Smooth muscle cell (in vitro differentiated cells): Measurements from ENCODE around the gene JAKMIP2. TPM values are rescaled to one million over a fixed set of nuclear protein-coding genes. Genes with fewer than 3 reads are reported as not detected.

Source experiments
- DNase-seq: peaks from one replicate; lab custom pipeline; 2025; ENCODE audit not compliant: unreplicated experiment; lab: John Stamatoyannopoulos, UW
- H2AFZ ChIP-seq: fragments of 200-600 bp; sonication (generic); 2 replicates; pipeline ENCODE4 v1.6.0; 2016; ENCODE audit warnings: antibody characterized with exemption, low read depth, mild to moderate bottlenecking
- H3F3A ChIP-seq: fragments of 200-600 bp; sonication (generic); 2 replicates; pipeline ENCODE4 v1.6.0; 2017; ENCODE audit warnings: antibody characterized with exemption, low read depth
- H3K27ac ChIP-seq: fragments of 200-600 bp; sonication (generic); 2 replicates; pipeline ENCODE4 v1.5.1; 2016; ENCODE audit warnings: low read depth, mild to moderate bottlenecking
- H3K27me3 ChIP-seq: fragments of 200-600 bp; sonication (generic); 2 replicates; pipeline ENCODE4 v1.6.1; 2016; ENCODE audit warnings: low read depth, mild to moderate bottlenecking
- H3K36me3 ChIP-seq: fragments of 200-600 bp; sonication (generic); 2 replicates; pipeline ENCODE4 v1.5.1; 2016; ENCODE audit warnings: low read depth
- H3K4me1 ChIP-seq: fragments of 200-600 bp; sonication (generic); 2 replicates; pipeline ENCODE4 v1.5.1; 2016; ENCODE audit warnings: low read depth
- H3K4me2 ChIP-seq: fragments of 200-600 bp; sonication (generic); 2 replicates; pipeline ENCODE4 v1.6.0; 2016; ENCODE audit warnings: mild to moderate bottlenecking
- H3K4me3 ChIP-seq: fragments of 200-600 bp; sonication (generic); 2 replicates; pipeline ENCODE4 v1.5.1; 2016; ENCODE audit warnings: mild to moderate bottlenecking
- H3K79me2 ChIP-seq: fragments of 200-600 bp; sonication (generic); 2 replicates; pipeline ENCODE4 v1.6.0; 2016; ENCODE audit warnings: low read depth, mild to moderate bottlenecking
- H3K9ac ChIP-seq: fragments of 200-600 bp; sonication (generic); 2 replicates; pipeline ENCODE4 v1.6.0; 2016; ENCODE audit warnings: low read depth
- H3K9me3 ChIP-seq: fragments of 200-600 bp; sonication (generic); replicated peaks from 2 replicates; pipeline ENCODE4 v1.5.1; 2016; ENCODE audit warnings: low read depth
- H4K20me1 ChIP-seq: fragments of 200-600 bp; sonication (generic); 2 replicates; pipeline ENCODE4 v1.6.0; 2016; ENCODE audit warnings: low read depth
- CTCF ChIP-seq: fragments of 200-600 bp; sonication (generic); IDR thresholded peaks from 2 replicates; pipeline ENCODE4 v1.5.1; 2017; ENCODE audit warnings: borderline replicate concordance, mild to moderate bottlenecking, antibody characterized with exemption; ENCODE audit not compliant: insufficient read depth, poor library complexity, severe bottlenecking
- WGBS: methylation state at CpG from one replicate; pipeline ENCODE4 v1.1.7; 2016; ENCODE audit warnings: low lambda C conversion rate; 5-methylcytosine and 5-hydroxymethylcytosine counted together
- polyA plus RNA-seq: library from polyadenylated mRNA; unstranded; fragments of >200 nt; fragmentation: Nextera tagmentation; extraction: Ambion mirVana; gene quantifications from 2 replicates; pipeline ENCODE4 v1.2.1, GENCODE V29; 2016
- total RNA-seq: library from RNA; depleted of rRNA; stranded (reverse); fragments of >200 nt; gene quantifications from 2 replicates; pipeline ENCODE4 v1.2.3, GENCODE V29; 2014

JAKMIP2 gene
- total and polyA plus RNA-seq, 2 experiments from 2014 or later, result 2.9 to 7.6 TPM

DNA sequence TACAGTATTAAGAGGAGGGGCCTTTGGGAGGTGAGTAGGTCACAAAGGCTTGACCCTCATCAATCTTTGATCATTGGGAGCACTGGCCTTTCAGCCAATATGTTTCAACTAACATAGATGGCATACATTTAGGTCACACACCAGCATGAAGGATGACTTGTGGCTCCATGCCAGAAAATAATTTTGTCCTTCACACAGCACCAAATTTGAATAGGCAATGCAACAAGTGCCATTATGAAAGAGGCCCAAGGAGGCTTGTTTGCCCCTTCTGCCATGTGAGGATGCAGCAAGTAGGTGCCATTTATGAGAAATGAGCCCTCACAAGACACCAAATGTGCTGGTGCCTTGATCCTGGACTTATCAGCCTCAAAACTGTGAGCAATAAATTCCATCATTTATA, 81.1 kb downstream of the JAKMIP2 start:
- Histone ChIP-seq H3F3A (no peaks in the 10 kb centered on the region), H3K27ac (no peak overlapping the region), H3K4me3 (no peak overlapping the region), H3K4me1 (no peaks in the 10 kb centered on the region), H3K36me3 (no peaks in the 10 kb centered on the region), H3K27me3 (no peaks in the 10 kb centered on the region), H4K20me1 (no peaks in the 10 kb centered on the region), H3K9ac (no peak overlapping the region), H2AFZ (no peak overlapping the region), H3K79me2 (no peaks in the 10 kb centered on the region), H3K9me3 (no peaks in the 10 kb centered on the region), H3K4me2 (no peak overlapping the region)
- DNase-seq, result no peak
- TF ChIP-seq CTCF, result no peak

- 95% methylated on average over 3 of the region's 3 CpGs for WGBS
- no peaks in the 10 kb centered on the region for H3K4me1 ChIP-seq
- TF ChIP-seq CTCF, result no peak
- H4K20me1 ChIP-seq, result no peaks in the 10 kb centered on the region
- no peaks in the 10 kb centered on the region for H3F3A ChIP-seq
- H3K36me3 ChIP-seq, result no peaks in the 10 kb centered on the region
- DNase-seq, result no peak
- H3K27me3 ChIP-seq, result no peaks in the 10 kb centered on the region
- H3K4me3 ChIP-seq, result no peak overlapping the region
- H3K4me2 ChIP-seq, result no peak overlapping the region
- H3K27ac ChIP-seq, result no peak overlapping the region
- no peaks in the 10 kb centered on the region for H3K79me2 ChIP-seq
- no peak overlapping the region for H3K9ac ChIP-seq
- H3K9me3 ChIP-seq, result no peaks in the 10 kb centered on the region
- H2AFZ ChIP-seq, result no peak overlapping the region
These were observed 82.9 kb downstream of the JAKMIP2 start for GRCh38 chr5:147699496-147700088.

DNA sequence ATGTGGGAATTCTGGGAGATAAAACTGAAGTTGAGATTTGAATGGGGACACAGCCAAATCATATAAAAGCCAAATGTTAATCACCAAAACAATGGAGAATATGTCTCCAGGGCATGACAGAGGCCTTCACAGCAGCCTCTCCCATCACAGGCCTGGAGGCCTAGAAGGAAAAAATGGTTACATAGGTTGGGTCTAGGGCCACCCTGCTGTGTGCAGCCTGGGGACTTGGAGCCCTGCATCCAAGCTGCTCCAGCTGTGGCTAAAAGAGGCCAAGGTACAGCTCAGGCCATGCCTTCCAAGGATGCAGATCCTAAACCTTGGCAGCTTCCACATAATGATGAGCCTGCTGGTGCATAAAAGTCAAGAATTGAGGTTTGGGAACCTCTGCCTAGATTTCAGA, 85.1 kb downstream of the JAKMIP2 start:
- no peak overlapping the region for H3K4me3 ChIP-seq
- no peaks in the 10 kb centered on the region for H4K20me1 ChIP-seq
- no peaks in the 10 kb centered on the region for H3F3A ChIP-seq
- H3K9ac ChIP-seq, result no peak overlapping the region
- H3K4me2 ChIP-seq, result no peak overlapping the region
- DNase-seq, result no peak
- H3K4me1 ChIP-seq, result no peaks in the 10 kb centered on the region
- H3K36me3 ChIP-seq, result no peaks in the 10 kb centered on the region
- H3K27ac ChIP-seq, result no peak overlapping the region
- TF ChIP-seq CTCF, result no peak
- no peaks in the 10 kb centered on the region for H3K79me2 ChIP-seq
- H2AFZ ChIP-seq, result no peak overlapping the region
- no peaks in the 10 kb centered on the region for H3K27me3 ChIP-seq
- no peaks in the 10 kb centered on the region for H3K9me3 ChIP-seq

- no peak overlapping the region for H3K27ac ChIP-seq
- TF ChIP-seq CTCF, result no peak
- no peak overlapping the region for H2AFZ ChIP-seq
- no peak overlapping the region for H3K9ac ChIP-seq
- no peaks in the 10 kb centered on the region for H3K36me3 ChIP-seq
- WGBS, result 94% methylated on average over 2 of the region's 2 CpGs
- no peak overlapping the region for H3K4me2 ChIP-seq
- no peaks in the 10 kb centered on the region for H4K20me1 ChIP-seq
- H3K9me3 ChIP-seq, result no peaks in the 10 kb centered on the region
- H3K4me3 ChIP-seq, result no peak overlapping the region
- H3F3A ChIP-seq, result no peaks in the 10 kb centered on the region
- H3K4me1 ChIP-seq, result no peaks in the 10 kb centered on the region
- no peaks in the 10 kb centered on the region for H3K79me2 ChIP-seq
- H3K27me3 ChIP-seq, result no peaks in the 10 kb centered on the region
- DNase-seq, result no peak
These were observed 87.8 kb downstream of the JAKMIP2 start for GRCh38 chr5:147694772-147695171.
